Psoas muscle (tissue), 8 donors: ENCODE data around the gene PLXNA4. TPM values are rescaled to one million over a fixed set of nuclear protein-coding genes. Genes with fewer than 3 reads are reported as not detected.

ENCODE experiments used
- ATAC-seq, 4 donors: fragments of 200-7000 bp; cut with Tn5 transposase; one replicate each; pipeline ENCODE4 v1.9.1; 2020; ENCODE audit warnings: moderate library complexity in 3 of 4, mild to moderate bottlenecking in 2 of 4
- DNase-seq, 2 donors: peaks; one replicate each; pipeline ENCODE4 v3.0.0-alpha.2; 2020
- H3K27ac ChIP-seq: fragments of 200-600 bp; one replicate; pipeline ENCODE4 v1.8.0; 2022
- H3K27me3 ChIP-seq, 3 donors: fragments of 200-600 bp in 1 of 3; one replicate each; pipeline versions ENCODE4 v1.6.1 to v1.8.0; 2013 to 2022; ENCODE audit warnings: low read length in 2 of 3, mild to moderate bottlenecking in 2 of 3, moderate library complexity in 1 of 3; ENCODE audit not compliant: insufficient read depth in 3 of 3
- H3K36me3 ChIP-seq, 2 donors: fragments of 200-600 bp in 1 of 2; one replicate each; pipeline versions ENCODE4 v1.6.1 to v1.8.0; 2013 to 2022; ENCODE audit warnings: low read depth in 1 of 2, mild to moderate bottlenecking in 1 of 2, moderate library complexity in 1 of 2; ENCODE audit not compliant: insufficient read depth in 1 of 2
- H3K4me1 ChIP-seq: fragments of 200-600 bp; one replicate; pipeline ENCODE4 v1.8.0; 2022
- H3K4me3 ChIP-seq: fragments of 200-600 bp; one replicate; pipeline ENCODE4 v1.8.0; 2022; ENCODE audit warnings: mild to moderate bottlenecking
- H3K9me3 ChIP-seq: fragments of 200-600 bp; one replicate; pipeline ENCODE4 v1.8.0; 2022
- whole genome bisulfite sequencing, 3 donors: extraction: QIAGEN DNeasy Blood & Tissue Kit; methylation state at CpG; one replicate each; pipeline versions ENCODE4 v1.1.6 to v1.1.7; 2013; 5-methylcytosine and 5-hydroxymethylcytosine counted together
- intact Hi-C, 2 donors: fragments of 100-400 bp; cut with DNase I; formaldehyde crosslinking; loops; one replicate each; pipeline versions ENCODE4 v1.11.0 to v1.14.2; 2022
- polyA plus RNA-seq, 3 donors: library from polyadenylated mRNA; stranded (reverse); fragments of 200-250 nt; gene quantifications; one replicate each; pipeline ENCODE4 v1.2.3, GENCODE V29; 2013
- total RNA-seq, 4 donors: library from RNA; stranded (reverse); fragmentation: NEBNext Ultra II Directional in 2 of 4; extraction: Animal tissue kit (Norgen Biotek cat#: 25700) in 2 of 4; gene quantifications; one replicate each; pipeline versions ENCODE4 v1.2.1 to v1.2.4, GENCODE V29; 2021 to 2023
- TF ChIP-seq, protein P1 (sequence below): fragments of 200-600 bp; IDR thresholded peaks from one replicate; pipeline ENCODE4 v1.8.0; 2022; ENCODE audit warnings: antibody characterized with exemption
- donor health status: healthy with polysubstance abuse.
- donor health status: DM: no; HTN: no; CAD: no; lungs with moderate emphysema.
- donor health status: Bipolar disorder and iron deficiency.
- donor health status: healthy.
- donor health status: DM: yes; HTN: yes; CAD: no.
- donor health status: DM: no; HTN: no; CAD: no.
- donor health status: DM: no; HTN: no; CAD: no.
- donor health status: DM: yes; HTN: yes; CAD: no.

Gene PLXNA4
- total and polyA plus RNA-seq, 7 donors: 0.15 to 2.5 (median 0.88) TPM

DNA sequence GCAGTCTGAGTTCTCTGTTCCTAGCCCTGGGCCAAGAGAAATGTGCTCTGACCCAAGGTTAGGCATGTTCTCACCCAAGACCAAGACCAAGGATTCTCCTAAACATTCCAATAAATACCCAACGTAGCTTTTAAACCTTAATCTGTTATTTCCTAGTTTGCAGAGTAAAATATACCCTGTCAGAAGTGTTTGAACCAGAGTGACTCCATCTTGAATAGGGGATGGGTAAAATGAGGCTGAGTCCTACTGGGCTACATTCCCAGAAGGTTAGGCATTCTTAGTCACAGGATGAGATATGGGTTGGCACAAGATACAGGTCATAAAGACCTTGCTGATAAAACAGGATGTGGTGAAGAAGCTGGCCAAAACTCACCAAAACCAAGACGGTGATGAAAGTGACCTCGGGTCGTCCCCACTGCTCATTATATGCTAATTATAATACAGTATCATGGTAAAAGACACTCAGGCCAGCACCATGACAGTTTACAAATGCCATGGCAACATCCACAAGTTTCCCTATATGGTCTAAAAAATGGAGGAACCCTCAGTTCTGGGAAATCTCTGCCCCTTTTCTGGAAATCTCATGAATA lies 27.7 kb downstream of the PLXNA4 start:
- Histone ChIP-seq H3K36me3 (no peaks in the 10 kb centered on the region), H3K27me3 (peaks cover 0 to 2% (median 0%) of the 10 kb centered on the region in 3 donors), H3K9me3 (peaks cover 7% of the 10 kb centered on the region), H3K27ac (no peak overlapping the region), H3K4me3 (no peak overlapping the region), H3K4me1 (no peaks in the 10 kb centered on the region)
- intact Hi-C loops: no loop called here
- DNase-seq (no peak), ATAC-seq (no peak)
- TF ChIP-seq, protein P1, sequence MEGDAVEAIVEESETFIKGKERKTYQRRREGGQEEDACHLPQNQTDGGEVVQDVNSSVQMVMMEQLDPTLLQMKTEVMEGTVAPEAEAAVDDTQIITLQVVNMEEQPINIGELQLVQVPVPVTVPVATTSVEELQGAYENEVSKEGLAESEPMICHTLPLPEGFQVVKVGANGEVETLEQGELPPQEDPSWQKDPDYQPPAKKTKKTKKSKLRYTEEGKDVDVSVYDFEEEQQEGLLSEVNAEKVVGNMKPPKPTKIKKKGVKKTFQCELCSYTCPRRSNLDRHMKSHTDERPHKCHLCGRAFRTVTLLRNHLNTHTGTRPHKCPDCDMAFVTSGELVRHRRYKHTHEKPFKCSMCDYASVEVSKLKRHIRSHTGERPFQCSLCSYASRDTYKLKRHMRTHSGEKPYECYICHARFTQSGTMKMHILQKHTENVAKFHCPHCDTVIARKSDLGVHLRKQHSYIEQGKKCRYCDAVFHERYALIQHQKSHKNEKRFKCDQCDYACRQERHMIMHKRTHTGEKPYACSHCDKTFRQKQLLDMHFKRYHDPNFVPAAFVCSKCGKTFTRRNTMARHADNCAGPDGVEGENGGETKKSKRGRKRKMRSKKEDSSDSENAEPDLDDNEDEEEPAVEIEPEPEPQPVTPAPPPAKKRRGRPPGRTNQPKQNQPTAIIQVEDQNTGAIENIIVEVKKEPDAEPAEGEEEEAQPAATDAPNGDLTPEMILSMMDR: no peak
- 64 to 71% (median 68%) methylated on average over 4 of the region's 4 CpGs for WGBS, 3 donors

DNA sequence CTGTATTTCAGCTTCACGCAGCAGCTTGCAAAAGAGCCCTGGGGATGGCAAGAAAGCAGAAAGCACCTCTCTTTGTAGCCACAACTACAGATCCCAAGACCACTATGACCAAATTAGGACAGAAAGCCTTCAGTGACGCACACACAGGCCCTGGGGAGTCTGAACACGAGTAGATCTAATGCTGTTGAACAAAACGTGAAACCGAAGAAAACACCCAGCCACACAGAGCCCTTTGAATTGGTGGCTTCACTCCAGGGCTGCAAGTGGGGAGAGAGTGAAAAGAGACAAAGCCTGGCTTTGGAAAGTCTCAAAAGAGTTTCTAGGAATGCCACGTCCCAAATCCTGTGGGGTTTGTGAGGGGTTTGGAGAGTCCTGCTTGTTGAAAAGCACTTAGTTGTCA lies 28.4 kb downstream of the PLXNA4 start:
- Histone ChIP-seq H3K36me3 (no peaks in the 10 kb centered on the region), H3K27me3 (peaks cover 0 to 2% (median 0%) of the 10 kb centered on the region in 3 donors), H3K27ac (no peak overlapping the region), H3K9me3 (peaks cover 7% of the 10 kb centered on the region), H3K4me3 (no peak overlapping the region), H3K4me1 (no peaks in the 10 kb centered on the region)
- 68 to 74% (median 69%) methylated on average over 6 of the region's 6 CpGs for whole genome bisulfite sequencing, 3 donors
- ATAC-seq (no peak), DNase-seq (no peak)
- TF ChIP-seq, protein P1: no peak
- intact Hi-C loops: no loop called here

DNA sequence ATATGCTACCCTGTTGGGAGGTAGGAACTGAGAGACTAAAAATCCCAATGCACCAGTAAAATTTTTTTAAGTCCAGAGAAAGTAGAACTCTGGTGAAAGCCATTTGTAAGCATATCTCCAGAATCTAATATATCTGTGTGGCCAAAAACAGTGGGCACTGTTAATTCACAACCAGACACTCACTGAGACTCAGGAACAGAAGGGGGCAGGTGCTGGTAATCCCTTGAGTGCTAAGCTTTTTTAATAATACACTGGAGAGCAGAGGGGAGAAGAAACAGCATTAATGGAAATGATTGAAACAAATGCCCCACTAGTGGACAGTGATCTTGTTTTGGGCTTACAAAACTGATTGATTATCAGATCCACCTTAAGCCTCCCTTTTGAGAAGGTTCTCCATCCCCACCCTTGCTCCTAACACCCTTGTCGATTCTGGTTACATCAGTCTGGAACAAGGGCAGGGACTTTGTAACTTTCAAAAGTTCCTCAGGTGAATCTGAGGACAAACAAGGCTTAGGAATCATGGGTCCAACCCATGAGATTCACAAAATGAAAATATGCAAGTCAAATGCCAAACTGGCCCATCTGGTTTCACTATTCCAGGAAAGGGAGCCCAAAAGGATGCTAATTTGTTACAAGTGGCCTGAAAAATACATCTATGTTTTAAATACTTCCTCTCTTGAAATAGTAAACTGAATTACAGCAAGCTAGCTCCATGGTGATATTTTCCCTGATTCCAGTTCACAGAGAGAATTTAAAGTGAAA lies 29.7 kb downstream of the PLXNA4 start:
- no peak overlapping the region for H3K27ac ChIP-seq
- TF ChIP-seq, protein P1: no peak
- WGBS, 3 donors: 50 to 72% (median 64%) methylated on average over 1 of the region's 1 CpG
- peaks cover 0 to 2% (median 0%) of the 10 kb centered on the region in 3 donors for H3K27me3 ChIP-seq
- DNase-seq (no peak), ATAC-seq (no peak)
- peaks cover 7% of the 10 kb centered on the region for H3K9me3 ChIP-seq
- H3K4me1 ChIP-seq: no peaks in the 10 kb centered on the region
- H3K36me3 ChIP-seq: no peaks in the 10 kb centered on the region
- no peak overlapping the region for H3K4me3 ChIP-seq
- intact Hi-C loops: no loop called here

DNA sequence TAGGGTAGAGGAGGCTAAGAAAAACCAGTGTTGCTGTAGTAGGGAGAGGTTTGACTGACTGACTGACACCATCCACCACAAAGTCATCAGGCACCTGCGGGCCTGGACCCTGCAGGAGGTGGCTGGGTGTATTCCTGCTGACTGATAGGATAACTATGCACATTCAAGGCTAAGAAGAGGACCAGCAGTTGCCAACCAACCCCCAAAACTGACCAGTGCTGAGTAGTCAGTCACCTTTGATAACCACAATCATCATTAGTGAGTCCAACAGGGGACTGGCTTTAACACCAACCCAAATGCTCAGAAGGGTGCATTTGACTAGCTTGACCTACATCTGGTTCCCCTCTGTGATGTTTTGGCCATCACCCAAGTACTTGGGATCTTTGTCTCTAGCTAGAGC lies 30.5 kb downstream of the PLXNA4 start:
- Histone ChIP-seq H3K4me1 (no peaks in the 10 kb centered on the region), H3K36me3 (no peaks in the 10 kb centered on the region), H3K9me3 (no peaks in the 10 kb centered on the region), H3K4me3 (no peak overlapping the region), H3K27ac (no peak overlapping the region), H3K27me3 (peaks cover 0 to under 1% (median 0%) of the 10 kb centered on the region in 3 donors)
- ATAC-seq (no peak), DNase-seq (no peak)
- 86 to 100% (median 89%) methylated on average over 1 of the region's 1 CpG for WGBS, 3 donors
- TF ChIP-seq, protein P1: no peak
- intact Hi-C loops: no loop called here
